ENCODE results near the gene OR2A1.
A peak's percentile ranks its signal among the peaks of the same experiment; 100 is the strongest.
"Not testable (repeated sequence)": the region's sequence is repeated elsewhere in the genome, so short reads cannot be mapped to it uniquely, and the experiment has no call there.

Gene OR2A1

DNA sequence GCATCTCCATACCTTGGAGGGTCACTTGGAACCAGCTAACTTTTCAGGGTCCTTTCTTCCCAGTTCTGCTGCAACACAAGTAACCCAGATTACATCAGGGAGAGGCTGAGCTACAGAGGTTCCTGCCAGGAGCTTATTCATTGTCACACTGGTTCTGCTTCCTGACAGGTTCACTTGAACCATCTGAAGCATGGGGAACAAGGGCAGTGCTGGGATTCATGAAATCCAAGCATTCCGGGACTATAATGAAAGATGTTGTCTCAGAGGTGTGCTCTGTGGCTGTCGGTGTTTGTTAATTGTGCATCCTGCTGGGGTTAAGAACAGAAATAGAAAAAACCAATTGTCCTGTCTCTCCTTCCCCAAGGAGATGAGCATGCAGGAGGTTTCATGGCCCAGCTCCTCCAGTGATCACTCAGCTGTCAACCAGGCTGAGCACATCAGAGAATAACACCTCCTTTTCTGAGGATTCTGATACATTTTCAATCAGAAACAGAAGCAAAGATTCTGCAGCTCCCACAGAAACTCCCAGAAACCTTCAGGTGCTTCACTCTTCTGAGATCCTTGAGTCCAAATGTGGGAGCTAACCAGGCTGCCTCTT lies at the start of gene OR2A1:
OR2A1 (plus strand) TSS at position 548 of the 598 bp plus-strand sequence. CDS start 5,706 bp downstream, outside the sequence.
- not testable (repeated sequence) for DNase-seq (ENCODE audit: low spot score)

- peak; percentile 2 for DNase-seq (ENCODE audit: low spot score)
Observed at GRCh38 chr7:144264692-144265091, 47.5 kb upstream of the OR2A1 start, which contains the start of gene OR2A7. TSS of gene OR2A7 (minus strand) at chr7:144264792. CDS start at chr7:144259628, 5,164 bp downstream.

DNA sequence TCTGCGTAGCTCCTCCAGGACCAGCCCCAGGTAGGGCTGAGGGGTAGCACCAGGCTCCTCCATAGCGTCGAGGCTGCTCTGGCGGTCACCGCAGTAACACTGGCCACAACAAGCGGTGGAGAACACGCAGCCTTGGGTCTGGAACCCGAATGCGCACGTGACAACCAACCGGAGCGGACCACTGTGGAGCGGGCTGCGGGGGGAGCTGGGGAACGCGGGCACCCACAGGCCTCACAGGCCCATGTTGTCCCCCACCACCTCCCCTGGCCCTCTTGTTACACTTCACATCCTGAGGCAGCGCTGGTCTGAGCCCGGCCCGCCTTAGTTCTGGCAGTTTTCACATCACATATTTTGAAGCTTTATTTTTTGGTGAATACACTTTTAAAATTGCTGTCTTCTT lies 43.0 kb upstream of the OR2A1 start, which contains the start of gene CTAGE8:
CTAGE8 (minus strand) TSS at position 101 of the 400 bp plus-strand sequence; CDS start at position 63, 38 bp downstream.
- DNase-seq (ENCODE audit: low spot score) = not testable (repeated sequence)

- DNase-seq (ENCODE audit: low spot score) = not testable (repeated sequence)
Observed at GRCh38 chr7:144275281-144275680, 36.9 kb upstream of the OR2A1 start.

DNA sequence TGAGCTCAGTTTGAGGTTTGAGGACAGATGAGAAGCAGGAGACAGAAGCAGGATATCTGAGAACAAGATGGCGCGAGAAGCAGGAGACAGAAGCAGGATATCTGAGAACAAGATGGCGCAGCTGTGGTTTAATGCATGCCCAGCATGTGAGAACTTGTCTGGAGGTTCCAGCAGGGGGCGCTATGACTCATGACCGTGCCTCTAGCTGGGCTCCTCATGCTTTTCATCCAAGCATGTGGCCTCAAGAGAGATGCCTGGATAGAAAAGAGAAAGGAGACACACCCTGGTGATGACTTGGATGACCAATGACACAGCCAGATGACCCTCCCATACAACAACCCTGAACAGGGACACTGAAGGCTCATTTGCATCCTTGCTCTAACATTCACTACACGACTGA lies 32.2 kb upstream of the OR2A1 start:
- DNase-seq (ENCODE audit: low spot score) = not testable (repeated sequence)

DNA sequence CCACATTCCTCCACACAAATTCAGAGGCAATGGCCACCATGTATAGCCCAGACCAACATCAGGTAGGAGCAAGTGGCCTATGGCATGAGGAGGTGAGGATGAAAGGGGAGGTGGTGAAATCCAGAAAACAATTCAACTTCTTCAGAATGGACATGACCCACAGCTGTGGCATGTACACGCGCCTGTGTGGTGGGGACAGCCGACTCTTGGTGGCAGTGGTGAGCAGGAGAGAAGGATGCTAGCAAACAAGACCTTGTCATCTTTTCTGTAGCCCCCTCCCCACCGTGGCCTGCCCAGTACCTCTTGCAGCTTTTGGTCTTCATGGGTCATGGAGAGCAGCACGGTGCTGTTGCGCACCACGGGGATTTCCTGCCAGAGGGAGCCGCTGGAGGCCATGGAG lies 30.2 kb upstream of the OR2A1 start:
- DNase-seq (ENCODE audit: low spot score) = not testable (repeated sequence)

GRCh38 chr7:144282490-144282889 lies 29.7 kb upstream of the OR2A1 start:
- DNase-seq (ENCODE audit: low spot score) = not testable (repeated sequence)

GRCh38 chr7:144283716-144284115 lies 28.5 kb upstream of the OR2A1 start:
- DNase-seq (ENCODE audit: low spot score) = not testable (repeated sequence)

GRCh38 chr7:144287171-144287784 lies 24.9 kb upstream of the OR2A1 start:
- DNase-seq (ENCODE audit: low spot score) = not testable (repeated sequence)

- DNase-seq (ENCODE audit: low spot score) = not testable (repeated sequence)
Observed at GRCh38 chr7:144291607-144292006, 20.6 kb upstream of the OR2A1 start.

DNA sequence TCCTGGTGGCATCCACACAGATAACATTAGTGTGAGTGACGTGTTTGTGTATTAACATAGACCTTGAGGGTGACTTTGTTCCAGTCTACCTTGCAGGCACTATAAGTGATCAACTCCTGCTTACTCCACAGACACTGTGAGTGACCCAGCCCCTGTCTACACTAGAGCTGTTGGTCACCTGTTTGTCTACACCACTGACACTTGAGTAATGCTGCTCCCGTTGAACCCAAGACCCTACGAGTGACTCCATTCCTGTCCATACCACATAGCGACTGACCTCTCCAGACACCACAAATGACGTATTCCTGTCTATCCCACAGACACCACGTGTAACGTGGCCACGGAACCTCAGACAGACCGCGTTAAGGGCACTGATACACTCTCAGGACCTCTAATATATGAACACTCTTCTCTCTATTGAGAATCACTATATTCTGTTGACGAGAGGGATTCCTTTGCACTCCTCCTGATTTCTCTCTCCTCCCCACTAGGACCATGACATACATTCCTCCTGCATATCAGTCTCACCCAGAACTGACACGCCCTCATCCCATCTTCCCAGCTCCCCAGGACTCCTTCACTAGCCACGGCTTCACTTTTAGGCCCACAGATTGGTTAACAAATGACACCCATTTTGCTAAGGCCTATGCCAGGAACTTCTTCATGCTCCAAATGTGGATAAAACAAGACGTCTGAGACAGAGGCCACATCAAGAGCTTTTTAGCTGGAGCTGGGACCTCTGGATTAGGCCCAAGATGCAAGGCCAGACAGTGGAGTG lies 19.6 kb upstream of the OR2A1 start:
- DNase-seq (ENCODE audit: low spot score) = not testable (repeated sequence)

- DNase-seq (ENCODE audit: low spot score) = not testable (repeated sequence)
Observed at GRCh38 chr7:144293794-144294499, 18.3 kb upstream of the OR2A1 start.

DNA sequence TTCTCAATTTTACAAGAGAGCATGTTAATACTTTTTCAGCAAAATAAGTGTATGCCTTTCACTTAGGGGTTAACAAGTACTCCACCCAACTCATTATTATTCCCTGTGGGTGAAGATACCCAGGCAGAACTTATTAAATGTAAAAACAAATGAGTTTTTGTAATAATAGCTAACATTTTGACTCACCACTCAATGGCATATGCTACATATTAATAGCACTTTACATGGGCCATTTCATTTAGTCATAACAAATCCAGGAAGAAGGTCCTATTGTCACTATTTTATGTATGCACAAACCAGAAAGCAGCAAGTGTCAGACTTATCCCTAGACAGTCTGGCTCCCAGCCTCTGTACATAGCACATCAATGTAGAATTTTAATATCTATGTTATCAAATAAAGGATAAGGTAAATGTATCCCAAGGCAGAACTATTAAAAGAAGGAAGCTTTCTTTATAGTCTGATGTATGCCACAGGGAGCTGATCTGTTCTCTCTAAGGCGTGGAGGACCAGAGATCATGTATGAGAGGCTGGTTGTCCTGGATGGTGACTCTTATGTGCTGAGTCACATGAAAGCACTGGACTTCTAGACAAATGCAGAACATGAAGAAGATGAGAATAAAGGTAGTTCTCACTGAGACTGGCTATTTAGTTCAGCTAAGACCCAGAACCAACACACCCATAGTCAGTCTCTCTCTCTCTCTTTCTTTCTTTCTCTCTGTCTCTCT lies 9.5 kb upstream of the OR2A1 start:
- not testable (repeated sequence) for DNase-seq (ENCODE audit: low spot score)

DNA sequence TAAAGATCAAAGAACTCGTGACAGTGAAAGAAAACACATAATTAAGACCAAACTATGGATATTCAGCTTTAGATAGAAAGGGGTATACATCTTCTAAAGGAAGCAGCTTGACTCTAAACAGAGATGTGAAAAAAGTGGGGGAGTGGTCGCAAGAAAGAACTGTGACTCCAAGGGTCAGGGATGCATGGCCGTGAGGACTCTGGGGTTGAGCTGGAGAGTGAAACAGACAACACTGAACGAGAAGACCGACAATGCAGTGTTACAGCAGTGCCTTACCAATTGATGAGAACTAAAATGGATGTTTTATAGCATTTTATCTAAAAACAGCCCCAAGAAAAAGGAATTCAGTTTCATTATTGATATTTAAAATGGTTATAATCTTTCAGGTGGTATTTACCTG lies 8.6 kb upstream of the OR2A1 start:
- DNase-seq (ENCODE audit: low spot score) = not testable (repeated sequence)

GRCh38 chr7:144305156-144305555 lies 7.1 kb upstream of the OR2A1 start:
- not testable (repeated sequence) for DNase-seq (ENCODE audit: low spot score)

DNA sequence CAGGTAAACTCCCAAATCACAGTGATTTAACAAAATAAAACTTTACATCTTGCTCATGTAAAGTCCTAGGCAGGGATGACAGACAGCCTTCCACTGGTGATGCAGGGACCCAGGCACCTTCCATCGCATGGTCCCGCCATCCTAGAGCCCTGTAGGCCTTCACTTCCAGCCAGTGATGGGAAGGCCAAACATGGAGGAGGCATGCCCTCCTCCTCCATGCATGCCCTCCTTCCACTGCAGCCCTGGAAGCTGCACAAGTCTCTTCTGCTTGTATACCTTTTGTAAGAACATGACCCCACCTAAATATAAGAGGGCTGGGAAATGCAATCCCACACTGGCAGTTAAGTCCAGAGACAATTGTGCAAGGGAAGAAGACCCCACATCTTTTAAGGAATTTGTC lies 2.5 kb upstream of the OR2A1 start:
- not testable (repeated sequence) for DNase-seq (ENCODE audit: low spot score)

DNA sequence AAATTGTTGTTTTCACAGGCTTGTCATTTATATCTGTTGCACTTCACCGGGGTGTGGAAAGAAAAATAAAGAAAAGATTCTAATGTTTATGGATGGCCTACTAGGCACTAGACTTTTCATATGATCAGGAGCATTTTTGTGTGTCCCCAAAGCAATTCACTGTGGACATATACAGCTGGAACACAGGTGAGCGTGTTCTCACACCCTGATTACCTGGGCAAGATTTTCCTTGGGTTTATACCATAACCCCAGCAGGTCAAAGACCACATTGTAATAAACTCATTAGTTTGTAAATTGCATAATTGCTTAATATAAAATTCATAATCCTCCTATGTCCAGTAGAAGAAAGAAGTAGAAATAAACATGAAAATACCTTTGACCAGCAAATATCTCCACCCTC lies 1.0 kb upstream of the OR2A1 start:
- DNase-seq (ENCODE audit: low spot score) = not testable (repeated sequence)

GRCh38 chr7:144317537-144317936 lies 5.3 kb downstream of the OR2A1 start:
- DNase-seq (ENCODE audit: low spot score) = not testable (repeated sequence)

DNA sequence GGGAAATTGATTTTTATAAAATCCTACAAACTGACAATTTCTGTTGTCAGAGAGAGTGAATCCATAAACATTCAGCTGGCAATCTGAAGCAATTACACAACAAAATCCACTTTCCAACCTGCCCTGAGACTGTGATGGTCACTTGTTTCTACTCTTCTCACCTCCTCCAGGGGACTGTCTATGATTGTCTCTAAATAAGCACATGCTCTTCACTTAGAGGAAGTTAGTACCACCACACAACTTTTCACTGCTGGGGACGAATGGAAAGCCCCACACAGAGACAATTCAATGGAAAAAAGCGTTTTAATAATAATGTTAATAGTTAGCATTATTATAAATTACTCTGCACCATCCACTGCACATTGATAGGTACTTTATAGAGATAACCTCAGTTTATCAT lies 7.3 kb downstream of the OR2A1 start:
- DNase-seq (ENCODE audit: low spot score) = not testable (repeated sequence)

DNA sequence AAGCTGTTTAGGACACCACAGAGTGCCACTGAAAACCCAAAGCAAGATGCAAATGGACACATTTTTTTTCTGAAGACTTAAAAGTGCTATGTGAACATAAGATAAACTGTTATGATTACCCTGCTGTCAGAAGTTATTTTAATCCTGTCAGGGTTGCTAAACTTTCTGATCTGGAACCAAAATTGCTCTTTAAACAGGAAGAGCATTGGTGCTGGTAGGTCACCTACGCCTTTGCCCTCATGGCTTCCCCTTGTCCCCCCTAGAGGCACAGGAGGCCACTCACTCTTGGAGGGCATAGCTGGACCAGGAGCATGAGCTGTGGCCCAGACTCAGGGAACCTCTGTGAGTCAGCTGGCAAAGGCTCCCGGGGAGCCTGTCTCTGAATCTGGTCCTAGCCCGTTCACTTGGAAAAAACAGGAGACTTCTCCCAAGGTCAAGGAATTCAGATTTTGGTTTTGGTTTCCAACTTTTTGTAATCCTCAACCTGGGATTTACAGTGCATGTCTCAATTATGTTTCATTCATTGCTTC lies 9.5 kb downstream of the OR2A1 start:
- not testable (repeated sequence) for DNase-seq (ENCODE audit: low spot score)

- not testable (repeated sequence) for DNase-seq (ENCODE audit: low spot score)
Observed at GRCh38 chr7:144323359-144323758, 11.1 kb downstream of the OR2A1 start.

All from hematopoietic multipotent progenitor cell treated with erythropoietin and hydrocortisone succinate and interleukin-3 and kit ligand, for 17 days (in vitro differentiated cells).